Gastrocnemius medialis (tissue), 4 donors: ENCODE measurements around the gene DCAF10. TPM values are rescaled to one million over a fixed set of nuclear protein-coding genes. Genes with fewer than 3 reads are reported as not detected.

Experiments used
- ATAC-seq, 2 donors: fragments of 150-250 bp; one replicate each; pipeline ENCODE4 v1.9.1; 2016
- DNase-seq, 2 donors: peaks; one replicate each; pipeline ENCODE4 v3.0.0-alpha.2; 2019
- H3K27ac ChIP-seq, 4 donors: fragments of 200-600 bp; sonication (generic); 1 replicate in 1 of 4; 2 replicates in 3 of 4; pipeline ENCODE4 v1.5.1; 2016 to 2018; ENCODE audit warnings: mild to moderate bottlenecking in 2 of 4, moderate library complexity in 1 of 4
- H3K27me3 ChIP-seq, 3 donors: fragments of 200-600 bp; sonication (generic) in 2 of 3; 1 replicate in 1 of 3; 2 replicates in 2 of 3; pipeline versions ENCODE4 v1.5.1 to v1.6.0; 2016 to 2019; ENCODE audit warnings: mild to moderate bottlenecking in 1 of 3, moderate library complexity in 1 of 3
- H3K36me3 ChIP-seq, 2 donors: fragments of 200-600 bp; sonication (generic) in 1 of 2; one replicate each; pipeline ENCODE4 v1.5.1; 2017 to 2018
- H3K4me1 ChIP-seq, 2 donors: fragments of 200-600 bp; sonication (generic) in 1 of 2; one replicate each; pipeline ENCODE4 v1.5.1; 2016 to 2017; ENCODE audit warnings: mild to moderate bottlenecking in 2 of 2
- H3K4me3 ChIP-seq, 4 donors: fragments of 200-600 bp; sonication (generic) in 3 of 4; 1 replicate in 1 of 4; 2 replicates in 3 of 4; pipeline ENCODE4 v1.5.1; 2016 to 2019; ENCODE audit warnings: mild to moderate bottlenecking in 2 of 4
- H3K9me3 ChIP-seq, 3 donors: fragments of 200-600 bp; sonication (generic) in 2 of 3; 1 replicate in 1 of 3; 2 replicates in 2 of 3; pipeline ENCODE4 v1.5.1; 2016 to 2019
- CTCF ChIP-seq, 5 experiments: fragments of 450-650 bp in 3 of 5; fragments of 200-600 bp in 2 of 5; sonication (generic) in 2 of 5; IDR thresholded peaks in 4 of 5; conservative IDR thresholded peaks in 1 of 5; 1 replicate in 4 of 5; 2 replicates in 1 of 5; pipeline ENCODE4 v1.5.1; 2016 to 2019; ENCODE audit warnings: antibody characterized with exemption in 5 of 5, mild to moderate bottlenecking in 3 of 5, moderate library complexity in 3 of 5
- POLR2A ChIP-seq, 2 donors: fragments of 450-650 bp; IDR thresholded peaks; one replicate each; pipeline ENCODE4 v1.6.1; 2017; ENCODE audit warnings: antibody characterized with exemption in 2 of 2, mild to moderate bottlenecking in 2 of 2, moderate library complexity in 2 of 2
- in situ Hi-C, 4 donors: fragments of 200-750 bp; cut with MboI; loops; one replicate each; pipeline versions ENCODE4 v1.15.0 to v1.8.0; 2017; ENCODE audit warnings: low sequenced_read_pairs in 4 of 4
- intact Hi-C: fragments of 100-400 bp; cut with DNase I; formaldehyde crosslinking; loops from one replicate; pipeline ENCODE4 v1.15.1; 2023; ENCODE audit warnings: low total_unique reads
- total RNA-seq, 4 donors: library from RNA; depleted of rRNA; stranded (reverse); fragments of >200 nt; gene quantifications; one replicate each; pipeline versions ENCODE4 v1.1.0 to v1.2.3, GENCODE V29; 2016

The DCAF10 gene
- total RNA-seq, 4 donors from 2014 or later: 11.0 to 24.5 (median 17.0) TPM

- DNase-seq: no peak
- Histone ChIP-seq H3K9me3 (no peaks in the 10 kb centered on the region), H3K4me3 (no peak overlapping the region), H3K27me3 (no peaks in the 10 kb centered on the region), H3K36me3 (no peaks in the 10 kb centered on the region), H3K4me1 (no peaks in the 10 kb centered on the region), H3K27ac (no peak overlapping the region)
- intact Hi-C loops (loop anchor here (5.0 kb wide), 1 partner anchor 471 kb away; no protein-coding TSS in a partner anchor), in situ Hi-C loops (loop anchor here (5.0 to 25.0 kb wide), 8 partner anchors 64 to 494 kb away; partner anchors contain the start of genes FBXO10 (in 1 of the 4) and TOMM5 (in 1 of the 4))
- no peak for TF ChIP-seq CTCF (IDR thresholded peaks at IDR 0.05 in 4 of 5, conservative IDR thresholded peaks at IDR 0.05 in 1 of 5)
- no peak for TF ChIP-seq POLR2A (IDR thresholded peaks at IDR 0.05)
- ATAC-seq: no peak
Observed at GRCh38 chr9:37911271-37911681, 110.7 kb downstream of the DCAF10 start.

GRCh38 chr9:37913480-37914153 lies 113.0 kb downstream of the DCAF10 start:
- peak; percentile 44 to 64 for DNase-seq
- H3K27ac ChIP-seq: no peak overlapping the region

GRCh38 chr9:37914154-37914551 lies 113.6 kb downstream of the DCAF10 start:
- in situ Hi-C loops: loop anchor here (5.0 to 25.0 kb wide), 8 partner anchors 61 to 491 kb away; partner anchors contain the start of genes FBXO10 (in 1 of the 4) and TOMM5 (in 1 of the 4)

More at GRCh38 chr9:37913480-37914153, 113.0 kb downstream of the DCAF10 start:
- Histone ChIP-seq H3K27me3 (no peaks in the 10 kb centered on the region), H3K9me3 (no peaks in the 10 kb centered on the region), H3K4me3 (no peak overlapping the region), H3K4me1 (no peaks in the 10 kb centered on the region), H3K36me3 (peaks cover 0 to 5% of the 10 kb centered on the region in 2 donors)
- TF ChIP-seq POLR2A (IDR thresholded peaks at IDR 0.05): no peak
- peak; percentile 92 to 98 (median 95) for TF ChIP-seq CTCF (IDR thresholded peaks at IDR 0.05 in 4 of 5, conservative IDR thresholded peaks at IDR 0.05 in 1 of 5)
- intact Hi-C loops (loop anchor here (1.0 to 5.0 kb wide), 4 partner anchors 247 to 487 kb away; no protein-coding TSS in a partner anchor), in situ Hi-C loops (loop anchor here (5.0 to 25.0 kb wide), 8 partner anchors 61 to 491 kb away; partner anchors contain the start of genes FBXO10 (in 1 of the 4) and TOMM5 (in 1 of the 4))
- ATAC-seq: peak; percentile 84 to 89

GRCh38 chr9:37914701-37915358 lies 114.2 kb downstream of the DCAF10 start:
- no peak overlapping the region for H3K4me3 ChIP-seq
- DNase-seq (no peak), ATAC-seq (no peak)
- H3K36me3 ChIP-seq: peaks cover 0 to 6% of the 10 kb centered on the region in 2 donors
- H3K9me3 ChIP-seq: no peaks in the 10 kb centered on the region
- in situ Hi-C loops (loop anchor here (5.0 to 25.0 kb wide), 8 partner anchors 60 to 490 kb away; partner anchors contain the start of genes FBXO10 (in 1 of the 4) and TOMM5 (in 1 of the 4)), intact Hi-C loops (loop anchor here (5.0 kb wide), 1 partner anchor 467 kb away; no protein-coding TSS in a partner anchor)
- TF ChIP-seq CTCF (IDR thresholded peaks at IDR 0.05 in 4 of 5, conservative IDR thresholded peaks at IDR 0.05 in 1 of 5): no peak
- TF ChIP-seq POLR2A (IDR thresholded peaks at IDR 0.05): no peak
- no peaks in the 10 kb centered on the region for H3K4me1 ChIP-seq
- no peaks in the 10 kb centered on the region for H3K27me3 ChIP-seq
- no peak overlapping the region for H3K27ac ChIP-seq

More at GRCh38 chr9:37914154-37914551, 113.6 kb downstream of the DCAF10 start:
- H3K4me1 ChIP-seq: no peaks in the 10 kb centered on the region
- no peak for DNase-seq
- H3K9me3 ChIP-seq: no peaks in the 10 kb centered on the region
- H3K4me3 ChIP-seq: no peak overlapping the region
- peaks cover 0 to 6% of the 10 kb centered on the region in 2 donors for H3K36me3 ChIP-seq
- TF ChIP-seq POLR2A (IDR thresholded peaks at IDR 0.05) (no peak), CTCF (IDR thresholded peaks at IDR 0.05 in 4 of 5, conservative IDR thresholded peaks at IDR 0.05 in 1 of 5) (no peak)
- ATAC-seq: no peak
- intact Hi-C loops: loop anchor here (5.0 kb wide), 1 partner anchor 468 kb away; no protein-coding TSS in a partner anchor
- H3K27me3 ChIP-seq: no peaks in the 10 kb centered on the region
- H3K27ac ChIP-seq: no peak overlapping the region
